Measurements from ENCODE around the gene BDH1.

BDH1 gene

GRCh38 chr3:197504641-197505121 is 51.1 kb downstream of the BDH1 start:
- no peak for DNase-seq

GRCh38 chr3:197504229-197504628 is 51.5 kb downstream of the BDH1 start:
- DNase-seq, result no peak

DNA sequence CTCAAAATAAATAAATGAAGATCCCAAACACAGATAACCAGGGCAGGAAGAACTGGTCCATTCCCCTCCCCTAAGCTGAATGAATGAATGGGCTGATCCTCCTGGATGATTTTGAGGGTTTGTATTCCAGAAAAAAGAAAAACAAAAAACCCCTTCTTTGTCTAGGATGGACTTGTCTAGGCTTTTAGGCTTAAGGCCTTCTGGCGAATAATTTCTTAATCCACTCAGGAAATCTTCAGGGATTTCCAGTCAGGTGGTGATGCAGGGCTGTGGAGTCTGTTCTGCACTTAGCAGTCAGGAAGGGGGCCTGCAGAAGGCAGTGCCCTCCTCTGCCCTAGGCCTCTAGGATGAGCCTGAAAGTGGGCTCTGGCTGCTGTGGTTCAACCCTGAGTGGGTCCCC is 52.1 kb downstream of the BDH1 start:
- DNase-seq, result no peak

DNA sequence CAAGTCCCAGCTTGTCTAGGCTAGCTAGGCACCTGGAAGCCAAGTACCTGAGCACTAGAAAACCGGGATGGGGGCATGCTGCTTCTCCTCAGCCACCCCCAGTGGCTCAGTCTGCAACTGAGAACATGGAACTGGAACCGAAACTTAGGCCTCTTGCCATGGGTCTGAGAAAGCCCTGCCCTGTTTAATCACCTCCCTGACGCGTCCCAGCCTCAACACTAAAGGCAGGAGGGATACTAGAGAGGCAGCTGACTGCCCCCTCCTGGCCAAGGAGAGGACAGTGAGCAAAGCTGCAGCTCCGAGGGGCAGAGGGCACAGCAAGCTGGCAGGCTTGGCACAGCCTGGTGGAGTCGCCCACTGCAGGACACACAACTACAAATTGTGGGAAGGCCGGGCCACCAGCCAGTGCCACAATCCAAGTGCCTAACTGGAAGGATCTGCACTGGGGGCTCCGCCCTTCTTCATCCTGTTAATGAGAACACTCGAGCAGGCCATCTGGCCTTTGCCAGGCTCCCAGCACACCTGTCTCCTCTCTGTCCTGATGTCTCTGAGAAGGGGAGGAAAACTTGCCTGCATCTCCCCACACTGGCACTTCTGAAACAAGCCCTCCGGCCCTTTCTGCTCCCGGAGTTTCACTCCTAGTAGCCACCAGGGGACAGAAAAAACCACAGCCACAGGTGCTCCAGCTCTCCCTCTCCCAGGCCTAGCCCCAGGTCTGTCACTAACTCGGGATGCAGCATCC is 53.7 kb downstream of the BDH1 start:
- DNase-seq, result peak; percentile 56

- peak; percentile 63 for DNase-seq
Measured at GRCh38 chr3:197501496-197501878, 54.3 kb downstream of the BDH1 start.

- DNase-seq, result no peak
Measured at GRCh38 chr3:197500812-197501211, 55.0 kb downstream of the BDH1 start.

DNA sequence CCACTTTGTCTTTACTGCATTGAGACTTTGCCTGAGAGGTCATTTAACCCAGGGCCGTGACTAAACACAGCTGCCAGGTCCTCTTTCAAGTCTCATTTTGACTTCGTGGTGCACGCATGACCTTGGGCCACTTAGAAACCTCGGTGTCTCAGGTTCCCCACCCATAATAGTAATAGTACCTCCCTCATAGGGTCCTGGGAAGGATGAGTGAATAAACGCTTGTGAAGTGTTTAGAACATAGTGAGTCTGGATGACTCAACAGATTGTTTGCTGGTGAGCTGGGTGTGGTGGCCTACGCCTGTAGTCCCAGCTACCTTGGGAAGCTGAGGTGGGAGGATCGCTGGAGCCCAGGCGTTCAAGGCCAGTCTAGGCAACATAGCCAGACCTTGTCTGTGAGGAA is 56.3 kb downstream of the BDH1 start:
- no peak for DNase-seq

- no peak for DNase-seq
Measured at GRCh38 chr3:197498499-197499241, 57.1 kb downstream of the BDH1 start.

DNA sequence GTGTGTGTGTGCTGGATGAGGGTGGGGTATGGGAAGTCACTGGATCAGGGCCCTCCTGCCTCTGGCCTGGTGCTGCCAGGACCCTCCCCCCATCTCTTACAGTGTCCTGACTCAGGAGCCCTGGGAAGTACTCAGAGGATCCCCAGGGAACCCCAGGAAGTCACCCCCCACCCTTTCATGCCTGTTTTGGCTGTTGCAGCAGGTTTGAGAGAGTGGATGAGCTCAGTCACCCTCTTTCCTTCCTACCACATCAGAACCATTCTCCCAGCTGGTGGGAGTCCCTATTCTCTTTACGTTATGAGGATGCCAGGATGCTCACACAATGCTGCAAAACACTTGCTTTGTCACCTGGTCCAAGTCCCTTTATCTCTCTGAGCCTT is 59.0 kb downstream of the BDH1 start:
- no peak for DNase-seq

DNA sequence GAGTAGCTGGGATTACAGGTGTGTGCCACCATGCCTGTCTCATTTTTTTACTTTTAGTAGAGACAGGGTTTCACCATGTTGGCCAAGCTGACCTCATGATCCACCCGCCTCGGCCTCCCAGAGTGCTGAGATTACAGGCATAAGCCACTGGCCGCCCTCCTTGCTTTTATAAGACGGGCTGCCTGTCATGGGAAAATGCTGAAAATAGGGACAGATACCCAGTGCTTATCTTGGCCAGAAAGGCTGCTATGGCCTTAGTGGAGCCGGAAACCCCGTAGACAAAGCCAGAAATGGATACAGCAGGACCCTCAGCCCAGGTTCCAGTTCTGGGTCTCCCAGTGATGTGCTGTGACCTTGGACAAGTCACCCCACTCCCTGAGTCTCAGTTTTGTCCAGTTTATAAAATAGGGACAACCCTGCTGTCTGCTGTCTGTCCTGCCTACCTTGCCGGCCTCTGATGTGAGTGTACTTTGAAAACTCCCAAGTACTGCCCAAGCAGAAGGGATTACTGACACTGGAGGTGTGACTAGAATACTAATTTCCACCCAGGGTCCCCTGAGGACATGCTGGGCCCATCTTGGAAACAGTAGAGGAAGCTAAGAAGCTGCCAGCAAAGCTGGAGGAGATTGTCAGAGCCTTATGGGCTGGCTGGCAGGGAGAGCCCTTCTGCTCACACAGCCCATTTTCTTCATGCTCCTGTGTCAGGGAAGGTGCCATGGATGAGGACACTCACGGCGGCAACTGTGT is 59.6 kb downstream of the BDH1 start:
- no peak for DNase-seq

- DNase-seq, result no peak
Measured at GRCh38 chr3:197495499-197495898, 60.3 kb downstream of the BDH1 start.

GRCh38 chr3:197495059-197495455 is 60.7 kb downstream of the BDH1 start:
- DNase-seq, result no peak

DNA sequence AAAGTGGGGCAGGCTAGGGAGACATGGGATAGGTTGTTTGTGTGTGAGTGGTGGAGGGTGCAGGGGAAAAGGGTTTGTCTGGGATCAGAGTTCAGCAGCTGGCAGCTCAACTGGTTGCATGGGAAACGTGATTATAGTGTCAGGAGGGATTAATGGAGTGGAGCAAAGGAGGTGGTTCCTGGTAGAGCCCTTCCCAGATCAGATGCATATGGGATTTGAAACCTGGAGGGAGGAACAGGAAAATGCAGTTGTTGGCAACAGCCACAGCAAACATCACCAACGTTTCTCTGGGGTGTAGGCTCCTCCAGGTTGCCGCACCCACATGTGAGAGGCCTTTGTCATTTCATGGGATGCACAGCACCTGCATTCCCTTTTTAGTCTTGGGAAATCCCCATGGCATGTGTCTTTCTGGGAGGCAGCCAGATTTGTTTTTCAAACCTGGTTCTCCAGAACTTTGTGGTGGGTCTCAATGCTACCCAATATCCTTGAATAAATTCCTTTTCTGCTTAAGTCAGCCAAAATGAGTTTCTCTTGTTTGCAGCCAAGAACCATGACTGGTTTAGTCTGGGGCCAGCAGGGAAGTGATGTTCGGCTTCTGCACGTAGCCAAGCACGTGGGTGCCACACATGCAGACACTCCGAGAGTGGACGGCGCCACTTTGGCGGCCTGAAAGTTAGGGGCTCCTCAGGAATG is 61.3 kb downstream of the BDH1 start:
- no peak for DNase-seq

- DNase-seq, result no peak
Measured at GRCh38 chr3:197493049-197493448, 62.7 kb downstream of the BDH1 start.

- DNase-seq, result no peak
Measured at GRCh38 chr3:197491923-197492664, 63.7 kb downstream of the BDH1 start.

DNA sequence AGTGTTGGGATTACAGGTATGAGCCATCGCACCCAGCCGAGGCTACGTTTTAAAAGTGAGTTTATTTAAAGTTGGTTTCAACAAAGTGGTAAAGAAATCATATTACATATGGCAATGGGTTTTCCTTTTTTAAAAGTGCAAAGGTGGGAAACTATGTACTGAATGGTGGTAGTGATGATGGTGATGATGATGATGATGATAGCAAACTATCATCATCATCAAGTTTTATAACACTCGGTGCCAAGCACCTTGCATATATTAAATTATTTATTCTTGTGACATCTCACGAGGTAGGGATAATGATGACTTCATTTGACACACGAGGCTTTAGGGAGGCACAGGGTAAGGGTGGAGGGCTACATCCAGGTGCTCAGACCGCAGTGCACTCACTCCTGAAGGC is 64.3 kb downstream of the BDH1 start:
- no peak for DNase-seq

DNA sequence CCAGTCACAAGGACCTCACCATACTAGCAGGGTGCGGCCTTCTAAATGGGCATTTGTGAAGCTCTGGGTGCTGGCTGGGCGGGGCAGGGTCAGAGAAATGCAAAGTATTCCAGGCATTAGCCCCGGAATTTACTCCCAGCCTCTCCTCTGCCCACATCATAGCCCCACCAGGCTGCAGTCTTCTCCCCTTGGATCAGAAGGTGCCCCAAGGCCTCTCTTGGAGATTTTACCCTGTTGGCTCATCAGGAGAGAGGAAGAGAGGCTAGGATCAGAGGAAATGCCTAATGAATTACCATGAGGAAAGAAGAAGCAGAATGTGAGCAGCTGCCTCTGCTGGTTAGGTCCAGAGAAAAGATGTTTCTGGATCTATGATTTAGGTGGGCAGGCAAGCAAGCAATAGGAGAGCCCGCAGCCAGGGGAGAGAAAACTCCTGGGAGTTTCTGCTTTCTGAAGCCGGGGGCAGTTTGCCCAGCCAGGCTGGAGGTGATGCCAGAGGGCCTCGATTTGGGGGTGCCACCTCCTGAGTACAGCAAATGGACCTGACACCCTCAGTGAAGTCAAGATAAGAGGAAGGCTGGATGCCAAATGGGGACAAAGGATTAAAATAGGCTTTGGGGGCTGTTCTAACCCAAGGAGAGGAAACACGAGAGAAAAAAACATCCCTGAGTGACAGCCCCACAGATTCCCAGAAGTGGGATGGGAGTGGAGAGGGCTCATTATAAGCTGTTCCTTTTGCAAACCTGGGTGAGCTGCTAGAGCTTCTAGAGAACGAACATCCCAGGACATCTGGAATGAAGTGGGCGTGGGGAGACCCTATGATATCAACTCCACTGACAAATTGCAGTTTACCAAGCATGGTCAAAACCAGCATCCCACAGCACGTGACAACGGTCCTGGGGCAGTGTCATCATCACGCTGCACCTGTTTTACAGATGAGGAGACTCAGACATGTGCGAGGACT is 65.4 kb downstream of the BDH1 start:
- DNase-seq, result no peak

DNA sequence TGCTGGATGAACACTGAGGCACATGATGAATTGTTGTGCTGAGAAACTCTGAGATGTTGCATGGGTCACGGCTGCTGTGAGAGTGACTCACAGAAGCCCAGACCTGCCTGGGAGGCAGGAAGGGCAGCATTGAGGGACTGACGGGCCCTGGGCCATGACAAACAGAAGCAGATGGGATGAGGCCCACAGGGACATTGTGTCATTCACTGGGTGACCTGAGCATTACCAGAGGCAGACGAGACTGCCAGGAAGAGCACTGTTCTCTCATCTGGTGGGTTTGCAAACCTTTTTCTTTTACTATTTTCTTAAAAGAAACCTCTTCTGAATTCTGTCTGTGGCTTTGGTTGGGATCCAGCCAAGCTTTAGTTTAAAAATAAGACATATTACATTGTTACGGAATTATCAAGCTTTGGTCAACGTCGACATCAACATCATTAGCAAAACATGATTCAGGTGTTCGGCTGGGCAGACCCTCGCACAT is 67.8 kb downstream of the BDH1 start:
- no peak for DNase-seq

GRCh38 chr3:197486861-197487260 is 68.9 kb downstream of the BDH1 start:
- no peak for DNase-seq

GRCh38 chr3:197485143-197485542 is 70.6 kb downstream of the BDH1 start:
- DNase-seq, result no peak

Measured in OCI-M1 (cell line).